ENCODE data around the gene NT5C1A. TPM values are rescaled to one million over a fixed set of nuclear protein-coding genes. Genes with fewer than 3 reads are reported as not detected.

NT5C1A gene
- total RNA-seq, 1 donor from 2014 or later, result not detected

DNA sequence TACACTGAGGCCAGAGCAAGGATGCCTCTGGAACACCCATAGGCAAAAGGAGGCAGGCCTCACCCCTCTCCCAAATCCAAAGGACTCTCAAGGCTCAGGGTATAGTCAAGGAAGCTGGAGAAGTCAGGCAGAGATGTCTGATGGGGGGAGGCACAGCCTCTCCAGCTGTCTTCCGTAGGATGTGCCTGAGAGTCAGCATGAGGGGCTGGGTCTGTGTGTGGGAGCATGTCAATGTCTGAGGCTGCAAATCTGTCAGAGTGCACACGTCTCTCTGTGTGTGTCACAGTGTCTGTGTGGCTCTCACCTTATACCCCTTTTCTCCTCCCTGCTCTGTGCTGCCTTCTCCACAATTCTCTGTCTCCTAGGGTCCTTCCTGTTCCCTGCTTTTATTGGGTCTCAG lies 15.3 kb upstream of the NT5C1A start:
- Mint-ChIP-seq H3K9me3 (ENCODE audit: unreplicated experiment) (no peaks in the 10 kb centered on the region), H3K4me1 (ENCODE audit: unreplicated experiment) (peaks cover 8% of the 10 kb centered on the region), H3K27ac (ENCODE audit: unreplicated experiment) (no peak overlapping the region), H3K36me3 (ENCODE audit: low read depth, unreplicated experiment) (peaks cover 10% of the 10 kb centered on the region), H3K4me3 (ENCODE audit: unreplicated experiment) (no peak overlapping the region), H3K27me3 (ENCODE audit: unreplicated experiment) (peaks cover 26% of the 10 kb centered on the region)
- TF ChIP-seq, protein P1, sequence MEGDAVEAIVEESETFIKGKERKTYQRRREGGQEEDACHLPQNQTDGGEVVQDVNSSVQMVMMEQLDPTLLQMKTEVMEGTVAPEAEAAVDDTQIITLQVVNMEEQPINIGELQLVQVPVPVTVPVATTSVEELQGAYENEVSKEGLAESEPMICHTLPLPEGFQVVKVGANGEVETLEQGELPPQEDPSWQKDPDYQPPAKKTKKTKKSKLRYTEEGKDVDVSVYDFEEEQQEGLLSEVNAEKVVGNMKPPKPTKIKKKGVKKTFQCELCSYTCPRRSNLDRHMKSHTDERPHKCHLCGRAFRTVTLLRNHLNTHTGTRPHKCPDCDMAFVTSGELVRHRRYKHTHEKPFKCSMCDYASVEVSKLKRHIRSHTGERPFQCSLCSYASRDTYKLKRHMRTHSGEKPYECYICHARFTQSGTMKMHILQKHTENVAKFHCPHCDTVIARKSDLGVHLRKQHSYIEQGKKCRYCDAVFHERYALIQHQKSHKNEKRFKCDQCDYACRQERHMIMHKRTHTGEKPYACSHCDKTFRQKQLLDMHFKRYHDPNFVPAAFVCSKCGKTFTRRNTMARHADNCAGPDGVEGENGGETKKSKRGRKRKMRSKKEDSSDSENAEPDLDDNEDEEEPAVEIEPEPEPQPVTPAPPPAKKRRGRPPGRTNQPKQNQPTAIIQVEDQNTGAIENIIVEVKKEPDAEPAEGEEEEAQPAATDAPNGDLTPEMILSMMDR (IDR thresholded peaks at IDR 0.05; ENCODE audit: unreplicated experiment), result no peak
- DNase-seq (ENCODE audit: low spot score), result no peak

DNA sequence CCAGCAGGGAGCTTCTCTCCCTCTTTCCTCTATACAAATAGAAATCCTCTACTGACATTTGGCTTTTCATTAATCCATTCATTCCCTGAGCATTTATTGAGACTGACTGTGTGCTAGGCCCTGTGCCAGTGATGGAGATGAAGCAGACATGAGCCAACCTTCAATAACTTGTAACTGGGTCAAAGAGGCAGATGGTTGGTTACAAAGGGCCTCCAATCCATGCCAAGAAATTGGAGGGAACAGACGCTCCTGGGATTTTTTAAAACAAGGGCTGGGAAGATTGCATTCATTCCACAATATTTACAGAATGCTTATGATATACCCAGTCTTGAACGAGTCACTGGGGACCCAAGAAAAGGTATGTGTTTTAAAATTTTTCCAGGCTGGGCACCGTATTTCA lies 13.2 kb upstream of the NT5C1A start:
- Mint-ChIP-seq H3K9me3 (ENCODE audit: unreplicated experiment) (no peaks in the 10 kb centered on the region), H3K36me3 (ENCODE audit: low read depth, unreplicated experiment) (peaks cover 10% of the 10 kb centered on the region), H3K27ac (ENCODE audit: unreplicated experiment) (no peak overlapping the region), H3K27me3 (ENCODE audit: unreplicated experiment) (peaks cover 17% of the 10 kb centered on the region), H3K4me1 (ENCODE audit: unreplicated experiment) (peaks cover 3% of the 10 kb centered on the region), H3K4me3 (ENCODE audit: unreplicated experiment) (no peak overlapping the region)
- TF ChIP-seq, protein P1 (IDR thresholded peaks at IDR 0.05; ENCODE audit: unreplicated experiment), result no peak
- DNase-seq (ENCODE audit: low spot score), result no peak

GRCh38 chr1:39684313-39684664 lies 12.4 kb upstream of the NT5C1A start:
- H3K4me3 Mint-ChIP-seq (ENCODE audit: unreplicated experiment), result no peak overlapping the region
- H3K27ac Mint-ChIP-seq (ENCODE audit: unreplicated experiment), result no peak overlapping the region
- TF ChIP-seq, protein P1 (IDR thresholded peaks at IDR 0.05; ENCODE audit: unreplicated experiment), result no peak
- H3K36me3 Mint-ChIP-seq (ENCODE audit: low read depth, unreplicated experiment), result peaks cover 10% of the 10 kb centered on the region
- DNase-seq (ENCODE audit: low spot score), result no peak
- peaks cover 15% of the 10 kb centered on the region for H3K27me3 Mint-ChIP-seq (ENCODE audit: unreplicated experiment)
- H3K4me1 Mint-ChIP-seq (ENCODE audit: unreplicated experiment), result peaks cover under 1% of the 10 kb centered on the region
- no peaks in the 10 kb centered on the region for H3K9me3 Mint-ChIP-seq (ENCODE audit: unreplicated experiment)

DNA sequence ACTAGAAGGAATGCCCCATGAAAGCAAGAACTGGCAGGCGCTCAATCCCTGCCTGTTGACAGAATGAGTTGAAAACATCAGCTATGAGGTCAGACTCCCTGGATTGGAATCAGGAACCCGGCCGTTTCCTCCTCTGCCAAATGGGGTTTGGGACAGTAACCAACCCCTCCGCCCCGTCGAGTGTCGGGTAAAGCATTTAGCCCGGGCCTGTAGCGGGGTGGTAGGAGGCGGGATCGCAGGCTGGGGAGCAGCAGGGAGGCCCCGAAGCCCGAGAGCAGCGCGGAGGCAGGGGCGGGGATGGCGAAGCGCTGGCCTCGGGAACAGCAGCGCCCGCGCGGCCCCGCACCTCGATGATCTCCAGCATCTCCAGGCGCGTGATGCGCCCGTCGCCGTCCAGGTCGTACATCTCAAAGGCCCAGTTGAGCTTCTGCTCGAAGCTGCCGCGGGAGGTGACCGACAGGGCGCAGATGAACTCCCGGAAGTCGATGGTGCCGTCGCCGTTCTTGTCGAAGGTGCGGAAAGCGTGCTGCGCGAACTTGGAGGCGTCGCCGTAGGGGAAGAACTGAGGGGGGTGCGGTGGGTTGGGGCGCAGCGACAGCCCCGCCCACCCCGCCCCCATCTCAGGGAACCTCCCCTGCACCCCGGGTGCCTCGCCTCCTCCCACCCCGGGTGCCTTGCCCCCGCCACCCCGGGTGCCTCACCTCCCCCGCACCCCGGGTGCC lies 11.8 kb upstream of the NT5C1A start:
- Mint-ChIP-seq H3K4me3 (ENCODE audit: unreplicated experiment) (no peak overlapping the region), H3K36me3 (ENCODE audit: low read depth, unreplicated experiment) (peaks cover 9% of the 10 kb centered on the region), H3K27me3 (ENCODE audit: unreplicated experiment) (peaks cover 13% of the 10 kb centered on the region), H3K27ac (ENCODE audit: unreplicated experiment) (no peak overlapping the region), H3K9me3 (ENCODE audit: unreplicated experiment) (no peaks in the 10 kb centered on the region), H3K4me1 (ENCODE audit: unreplicated experiment) (no peaks in the 10 kb centered on the region)
- TF ChIP-seq, protein P1 (IDR thresholded peaks at IDR 0.05; ENCODE audit: unreplicated experiment), result no peak
- no peak for DNase-seq (ENCODE audit: low spot score)

GRCh38 chr1:39681999-39682398 lies 10.1 kb upstream of the NT5C1A start:
- Mint-ChIP-seq H3K9me3 (ENCODE audit: unreplicated experiment) (no peaks in the 10 kb centered on the region), H3K4me3 (ENCODE audit: unreplicated experiment) (no peak overlapping the region), H3K36me3 (ENCODE audit: low read depth, unreplicated experiment) (peaks cover 4% of the 10 kb centered on the region), H3K27ac (ENCODE audit: unreplicated experiment) (no peak overlapping the region), H3K27me3 (ENCODE audit: unreplicated experiment) (peaks cover 9% of the 10 kb centered on the region), H3K4me1 (ENCODE audit: unreplicated experiment) (no peaks in the 10 kb centered on the region)
- TF ChIP-seq, protein P1 (IDR thresholded peaks at IDR 0.05; ENCODE audit: unreplicated experiment), result no peak
- DNase-seq (ENCODE audit: low spot score), result no peak

Data from endothelial cell (in vitro differentiated cells).